HepG2 (cell line): ENCODE results near the gene EXOSC6. TPM values are rescaled to one million over a fixed set of nuclear protein-coding genes. Genes with fewer than 3 reads are reported as not detected.

Experiments used
- AGO2 ChIP-seq: fragments of 200-400 bp; formaldehyde crosslinking; optimal IDR thresholded peaks from 2 replicates; pipeline ENCODE3; 2017; ENCODE audit warnings: mild to moderate bottlenecking, low read depth, low read length, moderate library complexity
- AKAP8 ChIP-seq: sonication (generic); formaldehyde crosslinking; IDR thresholded peaks from 2 replicates; pipeline ENCODE4 v1.5.1; 2020; ENCODE audit warnings: mild to moderate bottlenecking, missing genetic modification reagents
- ASH2L ChIP-seq: fragments of 300-600, 200-600 bp; sonication (generic); IDR thresholded peaks from 2 replicates; pipeline ENCODE4 v1.7.0; 2017; ENCODE audit warnings: low read depth, mild to moderate bottlenecking, moderate library complexity, mixed read lengths, low read length; ENCODE audit not compliant: insufficient read length
- BORCS8-MEF2B ChIP-seq: sonication (generic); formaldehyde crosslinking; IDR thresholded peaks from 2 replicates; pipeline ENCODE4 v1.8.0; 2022; ENCODE audit warnings: mild to moderate bottlenecking, missing genetic modification reagents
- GPN1 ChIP-seq: sonication (generic); formaldehyde crosslinking; IDR thresholded peaks from 2 replicates; pipeline ENCODE4 v1.5.1; 2020; ENCODE audit warnings: missing genetic modification reagents, borderline replicate concordance
- HIVEP1 ChIP-seq: sonication (generic); formaldehyde crosslinking; IDR thresholded peaks from 2 replicates; pipeline ENCODE4 v1.4.0; 2020; ENCODE audit warnings: mild to moderate bottlenecking, missing genetic modification reagents
- IKZF5 ChIP-seq: IDR thresholded peaks from 2 replicates; pipeline ENCODE4 v1.6.1; 2018; ENCODE audit warnings: missing genetic modification reagents, mild to moderate bottlenecking, missing compliant biosample characterization
- NAIF1 ChIP-seq: sonication (generic); formaldehyde crosslinking; IDR thresholded peaks from 2 replicates; pipeline ENCODE4 v1.5.0; 2020; ENCODE audit warnings: mild to moderate bottlenecking, missing genetic modification reagents, borderline replicate concordance
- REXO4 ChIP-seq: sonication (generic); formaldehyde crosslinking; IDR thresholded peaks from 2 replicates; pipeline ENCODE4 v1.8.0; 2022; ENCODE audit warnings: missing genetic modification reagents, mild to moderate bottlenecking, borderline replicate concordance
- TAF15 ChIP-seq: fragments of 200-400 bp; formaldehyde crosslinking; IDR thresholded peaks from one replicate; pipeline ENCODE4 v1.6.1; 2018; ENCODE audit warnings: mild to moderate bottlenecking, low read depth, low read length; ENCODE audit not compliant: poor library complexity, severe bottlenecking
- ZNF362 ChIP-seq: sonication (generic); formaldehyde crosslinking; IDR thresholded peaks from 2 replicates; pipeline ENCODE4 v1.4.0; 2020; ENCODE audit warnings: missing genetic modification reagents, mild to moderate bottlenecking, borderline replicate concordance
- ZNF569 ChIP-seq: sonication (generic); formaldehyde crosslinking; IDR thresholded peaks from 2 replicates; pipeline ENCODE4 v1.5.0; 2020; ENCODE audit warnings: mild to moderate bottlenecking, missing genetic modification reagents, moderate library complexity, borderline replicate concordance
- ZNF709 ChIP-seq: sonication (generic); formaldehyde crosslinking; IDR thresholded peaks from 2 replicates; pipeline ENCODE4 v1.5.0; 2020; ENCODE audit warnings: mild to moderate bottlenecking, missing genetic modification reagents
- ZNF777 ChIP-seq: sonication (generic); formaldehyde crosslinking; IDR thresholded peaks from 2 replicates; pipeline ENCODE4 v1.4.0; 2020; ENCODE audit warnings: missing genetic modification reagents
- polyA plus RNA-seq, 8 experiments: library from polyadenylated mRNA; depleted of rRNA in 3 of 8; stranded (reverse) in 7 of 8; unstranded in 1 of 8; fragments of >200 nt; fragmentation: Illumina TruSeq in 4 of 8; extraction: Trizol in 4 of 8; gene quantifications; 2 replicates each; pipeline versions ENCODE4 v1.2.1 to v1.2.3, GENCODE V29; 2011 to 2016; ENCODE audit warnings: low read depth in 4 of 8, missing spikeins in 1 of 8, mixed read lengths in 1 of 8; ENCODE audit not compliant: insufficient read depth in 1 of 8
- total RNA-seq, 5 experiments: library from RNA; depleted of rRNA; stranded (reverse); fragments of >200 nt; fragmentation: Illumina TruSeq; extraction: Trizol; gene quantifications; 2 replicates each; pipeline ENCODE4 v1.2.3, GENCODE V29; 2016; ENCODE audit warnings: low read depth in 1 of 5
- TF ChIP-seq, protein P1 (sequence below): sonication (generic); formaldehyde crosslinking; IDR thresholded peaks from 2 replicates; pipeline ENCODE4 v1.5.1; 2020; ENCODE audit warnings: missing genetic modification reagents, mild to moderate bottlenecking, borderline replicate concordance
- TF ChIP-seq, protein P2 (sequence below): sonication (generic); formaldehyde crosslinking; conservative IDR thresholded peaks from 2 replicates; pipeline ENCODE4 v1.5.0; 2020; ENCODE audit warnings: missing genetic modification reagents

EXOSC6 gene
- total and polyA plus RNA-seq, 2 of the 13 experiments (the other 11 are each of a cell fraction or from before 2014, with no cell fraction given): 13.1 to 39.9 TPM

DNA sequence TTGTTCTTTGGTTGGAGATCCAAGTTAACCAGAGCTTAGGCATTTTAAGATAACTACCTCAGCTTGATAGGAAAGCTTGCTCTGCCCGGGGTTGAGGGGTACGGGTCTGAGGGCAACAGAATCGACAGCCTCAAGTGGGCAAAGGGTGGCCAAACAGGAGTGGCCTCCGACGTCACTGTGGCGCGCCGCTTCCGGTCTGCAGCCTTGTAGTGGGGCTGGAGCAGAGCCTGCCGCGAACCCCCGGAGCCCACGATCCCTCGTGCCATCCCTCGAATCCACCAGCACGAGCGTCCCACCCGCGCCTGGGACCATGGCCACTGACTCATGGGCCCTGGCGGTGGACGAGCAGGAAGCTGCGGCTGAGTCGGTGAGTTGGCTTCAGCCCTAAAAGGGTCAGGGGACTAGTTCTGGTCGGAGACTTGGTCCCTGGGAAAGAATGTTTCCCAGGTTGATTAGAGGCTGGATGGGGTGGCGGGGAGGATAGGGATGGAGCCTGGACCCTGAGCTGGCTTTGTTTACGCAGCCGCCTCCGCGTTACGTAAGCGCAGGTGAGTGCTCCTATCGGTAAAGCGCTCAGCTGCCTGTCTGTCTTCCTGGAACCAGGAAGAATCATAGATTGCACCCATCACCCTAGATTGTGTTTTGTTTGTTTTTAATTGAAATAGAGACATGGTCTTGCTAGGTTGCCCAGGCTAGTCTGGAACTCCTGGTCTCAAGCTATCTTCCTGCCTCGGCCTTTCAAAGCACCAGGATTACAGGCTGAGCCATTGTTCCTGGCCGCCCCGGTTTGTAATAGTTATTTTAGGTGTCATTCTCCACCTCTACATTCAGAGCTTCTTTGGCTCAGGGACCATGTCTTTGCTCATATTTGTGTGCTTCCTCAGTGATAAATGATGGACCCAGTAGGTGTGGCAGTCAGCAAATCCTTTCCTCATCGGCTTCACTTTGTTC lies 47.5 kb upstream of the EXOSC6 start, which contains the start of gene DDX19B (continued):
- TF ChIP-seq ZNF709 (CRISPR knock-in tag) (peak; percentile 90; the same call in 1 of the 2 replicates), HIVEP1 (CRISPR knock-in tag) (peak; percentile 94), ASH2L (peak; percentile 94), ZNF569 (no peak), AGO2 (peak; percentile 79), AKAP8 (CRISPR knock-in tag) (peak; percentile 77), ZNF362 (peak; percentile 41; the same call in 1 of the 2 replicates), GPN1 (CRISPR knock-in tag) (peak; percentile 92; the same call in 1 of the 2 replicates), BORCS8-MEF2B (CRISPR knock-in tag) (peak; percentile 99), ZNF777 (peak; percentile 41; the same call in 1 of the 2 replicates), TAF15 (no peak), NAIF1 (peak; percentile 64), REXO4 (CRISPR knock-in tag) (peak; percentile 72; the same call in 1 of the 2 replicates), IKZF5 (peak; percentile 84; the same call in 1 of the 2 replicates)
- TF ChIP-seq, protein P1, sequence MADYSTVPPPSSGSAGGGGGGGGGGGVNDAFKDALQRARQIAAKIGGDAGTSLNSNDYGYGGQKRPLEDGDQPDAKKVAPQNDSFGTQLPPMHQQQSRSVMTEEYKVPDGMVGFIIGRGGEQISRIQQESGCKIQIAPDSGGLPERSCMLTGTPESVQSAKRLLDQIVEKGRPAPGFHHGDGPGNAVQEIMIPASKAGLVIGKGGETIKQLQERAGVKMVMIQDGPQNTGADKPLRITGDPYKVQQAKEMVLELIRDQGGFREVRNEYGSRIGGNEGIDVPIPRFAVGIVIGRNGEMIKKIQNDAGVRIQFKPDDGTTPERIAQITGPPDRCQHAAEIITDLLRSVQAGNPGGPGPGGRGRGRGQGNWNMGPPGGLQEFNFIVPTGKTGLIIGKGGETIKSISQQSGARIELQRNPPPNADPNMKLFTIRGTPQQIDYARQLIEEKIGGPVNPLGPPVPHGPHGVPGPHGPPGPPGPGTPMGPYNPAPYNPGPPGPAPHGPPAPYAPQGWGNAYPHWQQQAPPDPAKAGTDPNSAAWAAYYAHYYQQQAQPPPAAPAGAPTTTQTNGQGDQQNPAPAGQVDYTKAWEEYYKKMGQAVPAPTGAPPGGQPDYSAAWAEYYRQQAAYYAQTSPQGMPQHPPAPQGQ: no peak; the same call in 1 of the 2 replicates
- TF ChIP-seq, protein P2, sequence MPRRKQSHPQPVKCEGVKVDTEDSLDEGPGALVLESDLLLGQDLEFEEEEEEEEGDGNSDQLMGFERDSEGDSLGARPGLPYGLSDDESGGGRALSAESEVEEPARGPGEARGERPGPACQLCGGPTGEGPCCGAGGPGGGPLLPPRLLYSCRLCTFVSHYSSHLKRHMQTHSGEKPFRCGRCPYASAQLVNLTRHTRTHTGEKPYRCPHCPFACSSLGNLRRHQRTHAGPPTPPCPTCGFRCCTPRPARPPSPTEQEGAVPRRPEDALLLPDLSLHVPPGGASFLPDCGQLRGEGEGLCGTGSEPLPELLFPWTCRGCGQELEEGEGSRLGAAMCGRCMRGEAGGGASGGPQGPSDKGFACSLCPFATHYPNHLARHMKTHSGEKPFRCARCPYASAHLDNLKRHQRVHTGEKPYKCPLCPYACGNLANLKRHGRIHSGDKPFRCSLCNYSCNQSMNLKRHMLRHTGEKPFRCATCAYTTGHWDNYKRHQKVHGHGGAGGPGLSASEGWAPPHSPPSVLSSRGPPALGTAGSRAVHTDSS (CRISPR knock-in tag): no peak; the same call in 1 of the 2 replicates
